ENCODE data around the gene PHLPP1. TPM values are rescaled to one million over a fixed set of nuclear protein-coding genes. Genes with fewer than 3 reads are reported as not detected.
A peak's percentile ranks its signal among the peaks of the same experiment; 100 is the strongest.

Gene PHLPP1
- total RNA-seq, 1 donor from 2014 or later = 3.4 TPM

DNA sequence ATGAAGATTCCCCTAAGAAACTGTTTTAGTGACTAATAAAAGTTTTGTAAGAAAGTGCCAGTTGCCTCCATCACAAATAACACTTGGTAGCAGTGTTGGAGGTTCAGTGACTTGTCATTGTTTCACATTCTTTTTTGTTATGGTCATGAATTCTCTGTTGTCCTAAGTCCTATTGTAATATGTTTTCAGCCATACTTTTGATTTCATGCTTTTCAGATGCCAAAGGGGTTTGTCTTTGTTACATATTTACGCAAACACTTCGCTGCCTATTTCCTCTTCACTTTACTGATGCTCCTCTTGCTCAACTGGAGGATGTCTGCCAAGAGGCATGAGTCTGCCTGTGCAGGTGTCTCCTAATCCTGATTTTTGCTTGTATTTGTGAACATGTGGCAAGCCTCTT is 66.6 kb downstream of the PHLPP1 start:
- Histone ChIP-seq H3K4me3 (ENCODE audit: low read depth, low read length) (no peak overlapping the region), H3K27me3 (ENCODE audit: control insufficient read depth, insufficient read depth, low read length) (no peaks in the 10 kb centered on the region), H3K36me3 (ENCODE audit: control insufficient read depth, insufficient read depth, low read length) (no peaks in the 10 kb centered on the region)
- no peak for TF ChIP-seq CTCF (IDR thresholded peaks at IDR 0.05; ENCODE audit: insufficient read depth, low read length, severe bottlenecking)
- FAIRE-seq (peak; percentile 79), DNase-seq (ENCODE audit: low read depth) (peak; percentile 82)

DNA sequence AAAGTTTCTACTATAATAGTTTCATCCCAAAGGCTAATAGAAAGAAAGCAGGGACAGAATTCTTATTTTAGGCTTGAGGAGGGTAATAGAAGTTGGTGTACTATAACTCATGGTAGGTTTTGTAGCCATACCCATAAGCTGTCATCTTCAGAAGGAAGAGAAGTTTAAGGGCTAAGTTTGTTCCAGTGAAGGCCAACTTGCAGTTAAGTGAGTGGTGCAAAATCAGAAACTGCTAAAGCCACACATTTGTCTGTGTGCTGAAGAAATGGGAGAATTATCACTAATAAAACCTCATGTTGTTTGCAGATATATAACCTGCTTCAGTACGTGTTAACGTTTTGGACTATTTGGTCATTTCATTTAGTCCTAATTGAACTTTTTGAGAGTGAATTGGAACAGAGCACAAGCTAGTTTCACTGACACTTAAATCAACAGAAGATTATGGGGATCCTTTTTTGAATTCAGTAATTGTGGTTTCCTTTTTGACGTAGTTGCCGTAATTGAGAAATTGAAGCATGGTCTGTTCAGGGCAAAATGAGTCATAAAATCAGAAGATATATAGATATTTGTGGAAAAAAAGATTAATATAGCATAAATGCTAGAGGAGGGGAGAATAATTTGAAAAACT is 69.1 kb downstream of the PHLPP1 start:
- Histone ChIP-seq H3K4me3 (ENCODE audit: low read depth, low read length) (no peak overlapping the region), H3K36me3 (ENCODE audit: control insufficient read depth, insufficient read depth, low read length) (no peaks in the 10 kb centered on the region), H3K27me3 (ENCODE audit: control insufficient read depth, insufficient read depth, low read length) (no peaks in the 10 kb centered on the region)
- FAIRE-seq = no peak
- no peak for DNase-seq (ENCODE audit: low read depth)
- no peak for TF ChIP-seq CTCF (IDR thresholded peaks at IDR 0.05; ENCODE audit: insufficient read depth, low read length, severe bottlenecking)

GRCh38 chr18:62784966-62785413 is 69.6 kb downstream of the PHLPP1 start:
- Histone ChIP-seq H3K27me3 (ENCODE audit: control insufficient read depth, insufficient read depth, low read length) (no peaks in the 10 kb centered on the region), H3K4me3 (ENCODE audit: low read depth, low read length) (no peak overlapping the region), H3K36me3 (ENCODE audit: control insufficient read depth, insufficient read depth, low read length) (no peaks in the 10 kb centered on the region)
- no peak for TF ChIP-seq CTCF (IDR thresholded peaks at IDR 0.05; ENCODE audit: insufficient read depth, low read length, severe bottlenecking)
- no peak for FAIRE-seq
- DNase-seq (ENCODE audit: low read depth) = no peak

GRCh38 chr18:62786689-62787088 is 71.3 kb downstream of the PHLPP1 start:
- DNase-seq (ENCODE audit: low read depth) = no peak
- FAIRE-seq = no peak
- Histone ChIP-seq H3K4me3 (ENCODE audit: low read depth, low read length) (no peak overlapping the region), H3K36me3 (ENCODE audit: control insufficient read depth, insufficient read depth, low read length) (no peaks in the 10 kb centered on the region), H3K27me3 (ENCODE audit: control insufficient read depth, insufficient read depth, low read length) (no peaks in the 10 kb centered on the region)
- no peak for TF ChIP-seq CTCF (IDR thresholded peaks at IDR 0.05; ENCODE audit: insufficient read depth, low read length, severe bottlenecking)

DNA sequence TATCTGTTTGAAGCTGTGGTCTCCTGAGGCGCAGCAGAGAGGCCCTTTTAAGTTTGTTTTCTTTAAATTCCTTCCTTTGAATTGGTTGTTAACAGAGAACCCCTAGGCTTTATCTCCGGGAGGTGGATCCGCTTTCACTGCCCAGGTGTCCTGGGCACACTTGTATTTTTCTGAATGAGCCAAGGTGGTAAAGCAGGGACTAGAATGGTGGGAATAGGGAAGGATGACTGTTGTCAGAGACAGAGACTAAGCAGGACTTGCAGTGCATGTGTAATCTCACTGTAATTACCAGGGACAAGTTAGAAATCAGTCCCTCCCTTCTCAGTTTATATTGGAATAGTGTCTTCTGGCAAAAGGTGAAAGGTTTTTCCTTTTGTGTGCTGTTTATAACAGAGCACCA is 72.8 kb downstream of the PHLPP1 start:
- H3K27me3 ChIP-seq (ENCODE audit: control insufficient read depth, insufficient read depth, low read length) = no peaks in the 10 kb centered on the region
- FAIRE-seq (no peak), DNase-seq (ENCODE audit: low read depth) (no peak)
- no peaks in the 10 kb centered on the region for H3K36me3 ChIP-seq (ENCODE audit: control insufficient read depth, insufficient read depth, low read length)
- H3K4me3 ChIP-seq (ENCODE audit: low read depth, low read length) = no peak overlapping the region
- TF ChIP-seq CTCF (IDR thresholded peaks at IDR 0.05; ENCODE audit: insufficient read depth, low read length, severe bottlenecking) = no peak

DNA sequence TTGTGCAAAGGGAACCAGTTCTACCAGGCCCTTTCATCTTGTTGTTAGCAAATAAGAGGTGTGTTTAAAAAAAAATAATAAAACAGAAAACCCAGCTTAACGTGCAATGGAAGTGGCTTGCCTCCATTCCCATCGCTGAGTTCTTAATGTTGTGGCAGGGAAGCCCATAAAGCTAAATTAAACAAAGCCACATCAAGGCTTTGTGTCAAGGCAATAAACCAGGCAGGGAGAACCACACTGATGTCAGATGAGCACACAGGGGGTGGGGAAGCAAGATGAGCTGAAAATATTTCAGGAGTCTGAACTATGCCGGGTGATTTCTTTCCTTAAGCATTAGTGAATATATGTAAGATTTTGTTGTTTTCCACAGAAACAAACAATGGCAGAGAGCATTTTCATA is 73.5 kb downstream of the PHLPP1 start:
- Histone ChIP-seq H3K4me3 (ENCODE audit: low read depth, low read length) (no peak overlapping the region), H3K36me3 (ENCODE audit: control insufficient read depth, insufficient read depth, low read length) (no peaks in the 10 kb centered on the region), H3K27me3 (ENCODE audit: control insufficient read depth, insufficient read depth, low read length) (no peaks in the 10 kb centered on the region)
- DNase-seq (ENCODE audit: low read depth) = no peak
- no peak for FAIRE-seq
- no peak for TF ChIP-seq CTCF (IDR thresholded peaks at IDR 0.05; ENCODE audit: insufficient read depth, low read length, severe bottlenecking)
